Trophoblast cell (in vitro differentiated cells and primary cell): ENCODE results near the gene SIRPA.

Experiments used
- DNase-seq, 2 donors: peaks; one replicate each; pipeline ENCODE4 v3.0.0-alpha.2; 2016
- H2AFZ ChIP-seq: 2 replicates; pipeline ENCODE4 v1.6.1; 2013; ENCODE audit warnings: low read length, moderate library complexity, mild to moderate bottlenecking; ENCODE audit not compliant: insufficient read depth, poor library complexity
- H2AK5ac ChIP-seq: 2 replicates; pipeline ENCODE4 v1.6.1; 2013; ENCODE audit warnings: mild to moderate bottlenecking, low read length
- H2BK120ac ChIP-seq: 2 replicates; pipeline ENCODE4 v1.6.1; 2013; ENCODE audit warnings: low read length, mild to moderate bottlenecking, moderate library complexity; ENCODE audit not compliant: insufficient read depth, poor library complexity
- H2BK12ac ChIP-seq: 2 replicates; pipeline ENCODE4 v1.6.1; 2013; ENCODE audit warnings: mild to moderate bottlenecking, low read length, moderate library complexity
- H2BK5ac ChIP-seq: 2 replicates; pipeline ENCODE4 v1.6.1; 2013; ENCODE audit warnings: low read length, low read depth, moderate library complexity, mild to moderate bottlenecking; ENCODE audit not compliant: poor library complexity
- H3K14ac ChIP-seq: 2 replicates; pipeline ENCODE4 v1.6.1; 2013; ENCODE audit warnings: mild to moderate bottlenecking, low read length
- H3K18ac ChIP-seq: 2 replicates; pipeline ENCODE4 v1.6.1; 2013; ENCODE audit warnings: mild to moderate bottlenecking, low read length
- H3K23ac ChIP-seq: 2 replicates; pipeline ENCODE4 v1.6.1; 2013; ENCODE audit warnings: low read length
- H3K27ac ChIP-seq: 2 replicates; pipeline ENCODE4 v1.5.1; 2013; ENCODE audit warnings: low read depth, mild to moderate bottlenecking, inconsistent platforms, low read length, moderate library complexity
- H3K27me3 ChIP-seq: 2 replicates; pipeline ENCODE4 v1.6.1; 2013; ENCODE audit warnings: inconsistent platforms, mild to moderate bottlenecking, low read length, moderate library complexity; ENCODE audit not compliant: insufficient read depth
- H3K36me3 ChIP-seq, 2 experiments: 1 replicate in 1 of 2; 2 replicates in 1 of 2; pipeline ENCODE4 v1.6.1; 2013; ENCODE audit warnings: low read length in 2 of 2, mild to moderate bottlenecking in 2 of 2, moderate library complexity in 1 of 2; ENCODE audit not compliant: insufficient read depth in 2 of 2, control insufficient read depth in 1 of 2
- H3K4ac ChIP-seq: 2 replicates; pipeline ENCODE4 v1.6.1; 2013; ENCODE audit warnings: low read depth, mild to moderate bottlenecking, low read length, moderate library complexity
- H3K4me1 ChIP-seq, 2 experiments: 1 replicate in 1 of 2; 2 replicates in 1 of 2; pipeline ENCODE4 v1.6.1; 2013; ENCODE audit warnings: low read length in 2 of 2, mild to moderate bottlenecking in 2 of 2, moderate library complexity in 1 of 2; ENCODE audit not compliant: insufficient read depth in 2 of 2, control insufficient read depth in 1 of 2
- H3K4me2 ChIP-seq: 2 replicates; pipeline ENCODE4 v1.6.1; 2013; ENCODE audit warnings: inconsistent platforms, mild to moderate bottlenecking, low read length, moderate library complexity
- H3K4me3 ChIP-seq: 2 replicates; pipeline ENCODE4 v1.5.1; 2013; ENCODE audit warnings: mild to moderate bottlenecking, low read depth, low read length, inconsistent platforms
- H3K79me1 ChIP-seq: one replicate; pipeline ENCODE4 v1.6.1; 2013; ENCODE audit warnings: low read length
- H3K79me2 ChIP-seq: 2 replicates; pipeline ENCODE4 v1.6.1; 2013; ENCODE audit warnings: low read length, mild to moderate bottlenecking; ENCODE audit not compliant: control insufficient read depth, insufficient read depth, poor library complexity
- H3K9ac ChIP-seq: 2 replicates; pipeline ENCODE4 v1.6.1; 2013; ENCODE audit warnings: mild to moderate bottlenecking, low read length
- H3K9me3 ChIP-seq: 2 replicates; pipeline ENCODE4 v1.6.1; 2013; ENCODE audit warnings: low read depth, mild to moderate bottlenecking, control low read depth, inconsistent platforms, low read length; ENCODE audit not compliant: insufficient read depth
- H4K12ac ChIP-seq: 2 replicates; pipeline ENCODE4 v1.6.1; 2013; ENCODE audit warnings: low read depth, mild to moderate bottlenecking, low read length, moderate library complexity
- H4K8ac ChIP-seq: 2 replicates; pipeline ENCODE4 v1.6.1; 2013; ENCODE audit warnings: low read depth, mild to moderate bottlenecking, low read length, moderate library complexity
- H4K91ac ChIP-seq: one replicate; pipeline ENCODE4 v1.6.1; 2013; ENCODE audit warnings: low read depth, mild to moderate bottlenecking, low read length, moderate library complexity
- WGBS: extraction: QIAGEN DNeasy Blood & Tissue Kit; methylation state at CpG from one replicate; pipeline ENCODE4 v1.1.7; 2013; ENCODE audit warnings: missing lambda C conversion rate; ENCODE audit not compliant: insufficient read length, insufficient coverage; ENCODE audit errors: extremely low coverage; 5-methylcytosine and 5-hydroxymethylcytosine counted together

SIRPA gene

DNA sequence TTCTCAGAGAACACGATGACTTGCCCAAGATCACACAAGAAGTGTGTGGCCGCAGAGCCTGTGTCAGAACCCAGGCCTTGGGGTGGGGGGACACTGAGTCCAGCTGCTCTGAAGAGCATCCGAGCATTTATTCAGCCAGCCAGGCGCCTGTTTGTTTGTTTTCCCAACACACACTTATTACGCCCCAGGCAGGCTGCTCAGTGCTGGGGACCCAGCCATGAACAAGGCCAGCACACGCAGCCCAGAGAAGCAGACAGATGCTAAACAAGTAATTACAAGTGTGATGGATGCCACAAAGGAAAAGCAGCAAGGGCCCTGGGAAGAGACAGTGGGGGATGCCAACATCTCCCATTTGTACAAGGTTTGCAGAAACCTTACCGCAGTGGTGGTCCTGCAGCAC lies 19.4 kb upstream of the SIRPA start:
- H3K79me2 ChIP-seq, result no peaks in the 10 kb centered on the region

DNA sequence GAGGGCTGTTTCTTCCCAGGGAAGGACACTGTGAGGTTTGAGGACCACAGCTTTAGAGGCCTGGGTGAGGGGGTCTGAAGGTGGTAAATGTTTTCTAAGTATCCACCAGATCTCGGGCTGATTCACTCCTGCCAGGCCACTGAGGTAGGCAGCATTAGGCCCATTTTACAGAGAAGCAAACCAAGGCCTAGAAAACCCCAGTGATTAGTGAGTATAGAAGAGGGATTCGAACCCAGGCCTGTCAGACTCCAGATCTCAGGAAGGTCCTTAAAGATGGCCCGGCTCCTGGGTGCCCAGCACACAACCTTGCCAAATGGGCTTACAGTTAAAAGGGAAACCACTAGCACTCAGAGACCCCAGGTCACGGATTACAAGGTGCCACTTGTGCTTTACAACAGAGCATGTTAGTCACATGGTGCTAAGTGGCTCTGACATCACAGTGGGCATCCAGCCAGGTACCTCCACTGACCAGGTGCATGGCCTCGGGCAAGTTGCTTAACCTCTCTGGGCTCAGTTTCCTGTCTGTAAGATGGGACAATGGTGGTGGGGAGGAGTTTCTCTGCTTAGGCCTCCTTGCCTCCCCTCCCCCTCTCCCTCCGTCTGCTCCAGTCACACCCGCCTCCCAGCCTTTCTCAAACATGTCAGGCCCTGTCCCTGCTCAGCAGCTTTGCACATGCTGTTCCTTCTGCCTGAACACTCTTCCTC lies 18.8 kb upstream of the SIRPA start:
- Histone ChIP-seq H2BK12ac (no peak overlapping the region), H4K12ac (no peak overlapping the region), H3K14ac (no peak overlapping the region), H3K4me2 (no peak overlapping the region), H2AFZ (no peak overlapping the region), H2BK5ac (no peak overlapping the region), H3K27ac (no peak overlapping the region), H3K4me1 (no peaks in the 10 kb centered on the region), H3K36me3 (no peaks in the 10 kb centered on the region), H3K9ac (no peak overlapping the region), H3K79me1 (no peaks in the 10 kb centered on the region), H3K4me3 (no peak overlapping the region), H4K91ac (no peak overlapping the region), H4K8ac (no peak overlapping the region), H3K9me3 (no peaks in the 10 kb centered on the region), H3K23ac (no peak overlapping the region), H3K27me3 (no peaks in the 10 kb centered on the region), H2BK120ac (no peak overlapping the region), H3K79me2 (no peaks in the 10 kb centered on the region), H3K18ac (no peak overlapping the region), H3K4ac (no peak overlapping the region), H2AK5ac (no peak overlapping the region)
- no CpG with 5 or more reads among the region's 7 CpGs for WGBS
- peak; percentile 86 to 87 for DNase-seq

More for the DNA sequence above, 19.4 kb upstream of the SIRPA start:
- no peak overlapping the region for H4K91ac ChIP-seq
- no peak overlapping the region for H4K12ac ChIP-seq
- H3K9ac ChIP-seq, result no peak overlapping the region
- H2BK120ac ChIP-seq, result no peak overlapping the region
- no peaks in the 10 kb centered on the region for H3K79me1 ChIP-seq
- no peak overlapping the region for H3K4me3 ChIP-seq
- no peak overlapping the region for H2BK12ac ChIP-seq
- no peak overlapping the region for H3K27ac ChIP-seq
- no peak overlapping the region for H2AK5ac ChIP-seq
- H3K36me3 ChIP-seq, result no peaks in the 10 kb centered on the region
- no peaks in the 10 kb centered on the region for H3K27me3 ChIP-seq
- no peak overlapping the region for H4K8ac ChIP-seq
- H3K4me1 ChIP-seq, result no peaks in the 10 kb centered on the region
- no peaks in the 10 kb centered on the region for H3K9me3 ChIP-seq
- no peak overlapping the region for H3K4me2 ChIP-seq
- H2BK5ac ChIP-seq, result no peak overlapping the region
- no peak overlapping the region for H3K14ac ChIP-seq
- no peak overlapping the region for H3K23ac ChIP-seq
- no peak overlapping the region for H2AFZ ChIP-seq
- no peak overlapping the region for H3K4ac ChIP-seq
- no CpG with 5 or more reads among the region's 7 CpGs for WGBS
- no peak overlapping the region for H3K18ac ChIP-seq
- no peak for DNase-seq

DNA sequence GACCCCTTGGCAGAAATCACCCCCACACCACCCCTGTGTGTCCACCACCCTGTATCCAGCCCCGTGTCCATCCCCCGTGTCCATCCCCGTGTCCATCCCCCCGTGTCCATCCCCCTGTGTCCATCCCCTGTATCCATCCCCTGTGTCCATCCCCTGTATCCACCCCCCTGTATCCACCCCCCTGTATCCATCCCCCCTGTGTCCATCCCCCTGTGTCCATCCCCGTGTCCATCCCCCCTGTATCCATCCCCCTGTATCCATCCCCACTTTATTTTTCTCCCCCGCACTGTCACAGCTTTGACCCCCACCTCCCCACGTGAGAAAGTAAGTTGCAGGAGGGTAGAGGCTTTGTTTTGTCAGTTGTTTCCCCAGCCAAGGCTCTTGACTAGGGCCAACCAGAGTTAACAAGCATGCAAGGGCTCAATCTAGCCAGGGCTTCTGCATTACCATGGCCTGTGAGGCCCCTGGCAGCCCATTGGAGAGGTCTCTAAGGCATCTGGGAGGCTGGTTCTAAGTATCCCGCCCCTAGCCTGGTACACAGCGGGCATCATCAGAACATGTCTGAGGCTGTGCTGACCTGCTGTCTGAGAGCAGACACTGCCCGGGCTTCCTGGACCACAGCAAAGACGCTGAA lies 18.1 kb upstream of the SIRPA start:
- Histone ChIP-seq H3K27ac (no peak overlapping the region), H3K9ac (no peak overlapping the region), H2BK120ac (no peak overlapping the region), H2AK5ac (no peak overlapping the region), H4K91ac (no peak overlapping the region), H2BK5ac (no peak overlapping the region), H3K36me3 (no peaks in the 10 kb centered on the region), H3K23ac (no peak overlapping the region), H3K27me3 (no peaks in the 10 kb centered on the region), H3K4ac (no peak overlapping the region), H3K18ac (no peak overlapping the region), H2AFZ (no peak overlapping the region), H3K4me2 (no peak overlapping the region), H3K9me3 (no peaks in the 10 kb centered on the region), H3K79me2 (no peaks in the 10 kb centered on the region), H3K79me1 (no peaks in the 10 kb centered on the region), H2BK12ac (no peak overlapping the region), H3K4me1 (no peaks in the 10 kb centered on the region), H3K14ac (no peak overlapping the region), H4K8ac (no peak overlapping the region), H4K12ac (no peak overlapping the region), H3K4me3 (no peak overlapping the region)
- no CpG with 5 or more reads among the region's 11 CpGs for WGBS
- DNase-seq, result no peak

DNA sequence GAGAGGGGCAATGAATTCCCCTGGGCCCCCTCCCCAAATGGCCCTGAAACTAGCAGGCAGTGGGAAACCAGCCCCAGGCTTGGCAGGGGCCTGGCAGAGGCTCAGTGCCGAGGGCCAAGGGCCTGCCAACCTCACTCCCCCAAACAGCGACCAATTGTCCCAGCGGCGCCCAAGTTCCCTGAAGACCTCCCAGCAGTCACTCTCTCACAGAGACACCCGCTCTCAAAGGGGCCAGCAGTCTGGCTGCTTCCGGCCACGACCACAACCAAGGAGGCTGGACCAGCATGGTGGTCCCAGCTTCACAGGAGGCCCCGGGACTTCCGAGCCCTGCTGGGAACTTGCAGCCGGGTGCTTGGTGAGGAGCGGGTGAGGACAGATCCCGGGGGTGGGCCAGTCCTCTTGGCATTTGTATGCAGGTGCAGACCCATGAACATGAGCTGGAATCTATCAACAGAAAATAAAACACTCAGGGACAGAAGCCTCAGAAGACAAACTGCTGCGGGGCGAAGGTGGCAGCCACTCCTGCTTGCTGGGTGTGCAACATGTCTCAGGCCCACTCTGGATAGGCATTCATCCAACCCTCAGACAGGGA lies 17.5 kb upstream of the SIRPA start:
- H2AFZ ChIP-seq, result no peak overlapping the region
- H2BK12ac ChIP-seq, result no peak overlapping the region
- no peak overlapping the region for H3K27ac ChIP-seq
- no peak overlapping the region for H4K12ac ChIP-seq
- no peak overlapping the region for H2AK5ac ChIP-seq
- no peak for DNase-seq
- no peaks in the 10 kb centered on the region for H3K9me3 ChIP-seq
- no peak overlapping the region for H3K23ac ChIP-seq
- H3K79me1 ChIP-seq, result no peaks in the 10 kb centered on the region
- no peaks in the 10 kb centered on the region for H3K36me3 ChIP-seq
- H2BK120ac ChIP-seq, result no peak overlapping the region
- no peak overlapping the region for H3K4ac ChIP-seq
- H3K27me3 ChIP-seq, result no peaks in the 10 kb centered on the region
- H3K4me1 ChIP-seq, result no peaks in the 10 kb centered on the region
- H2BK5ac ChIP-seq, result no peak overlapping the region
- H3K9ac ChIP-seq, result no peak overlapping the region
- no peak overlapping the region for H3K4me3 ChIP-seq
- H3K14ac ChIP-seq, result no peak overlapping the region
- H3K79me2 ChIP-seq, result no peaks in the 10 kb centered on the region
- no peak overlapping the region for H4K91ac ChIP-seq
- H3K18ac ChIP-seq, result no peak overlapping the region
- no CpG with 5 or more reads among the region's 14 CpGs for WGBS
- H4K8ac ChIP-seq, result no peak overlapping the region
- no peak overlapping the region for H3K4me2 ChIP-seq
